Loucy (cell line): ENCODE data around the gene LIME1.

Source experiments
- H2AFZ ChIP-seq: fragments of 200-600 bp; sonication (generic); 2 replicates; pipeline ENCODE4 v1.6.0; 2016; ENCODE audit warnings: antibody characterized with exemption, mild to moderate bottlenecking, low read length, moderate library complexity
- H3F3A ChIP-seq: fragments of 200-600 bp; 2 replicates; pipeline ENCODE4 v1.6.0; 2016; ENCODE audit warnings: antibody characterized with exemption, low read depth, mild to moderate bottlenecking
- H3K27me3 ChIP-seq: fragments of 200-600 bp; sonication (generic); 2 replicates; pipeline ENCODE4 v1.6.1; 2014; ENCODE audit warnings: low read length, mild to moderate bottlenecking; ENCODE audit not compliant: insufficient read depth, poor library complexity, severe bottlenecking
- H3K36me3 ChIP-seq: fragments of 200-600 bp; sonication (generic); 2 replicates; pipeline ENCODE4 v1.6.1; 2016; ENCODE audit warnings: low read length; ENCODE audit not compliant: insufficient read depth
- H3K4me1 ChIP-seq: fragments of 200-600 bp; sonication (generic); 2 replicates; pipeline ENCODE4 v1.5.1; 2014; ENCODE audit warnings: low read length, mild to moderate bottlenecking; ENCODE audit not compliant: insufficient read depth, poor library complexity, severe bottlenecking
- H3K4me2 ChIP-seq: fragments of 200-600 bp; sonication (generic); 2 replicates; pipeline ENCODE4 v1.6.0; 2014; ENCODE audit warnings: antibody characterized with exemption, low read length, low read depth, mild to moderate bottlenecking; ENCODE audit not compliant: poor library complexity, severe bottlenecking
- H3K4me3 ChIP-seq: fragments of 200-600 bp; sonication (generic); 2 replicates; pipeline ENCODE4 v1.5.1; 2014; ENCODE audit warnings: low read length, mild to moderate bottlenecking, mixed read lengths; ENCODE audit not compliant: poor library complexity, severe bottlenecking
- H3K79me2 ChIP-seq: fragments of 200-600 bp; sonication (generic); 2 replicates; pipeline ENCODE4 v1.6.1; 2014; ENCODE audit warnings: low read length; ENCODE audit not compliant: insufficient read depth
- H3K9ac ChIP-seq: fragments of 200-600 bp; sonication (generic); 2 replicates; pipeline ENCODE4 v1.6.0; 2014; ENCODE audit warnings: mild to moderate bottlenecking, low read depth, low read length, moderate library complexity; ENCODE audit not compliant: poor library complexity, severe bottlenecking
- H3K9me2 ChIP-seq: fragments of 200-600 bp; sonication (generic); replicated peaks from 2 replicates; pipeline ENCODE4 v1.6.1; 2016; ENCODE audit warnings: low read depth, low read length, mixed read lengths
- H3K9me3 ChIP-seq: fragments of 200-600 bp; sonication (generic); 2 replicates; pipeline ENCODE4 v1.6.1; 2014; ENCODE audit warnings: mild to moderate bottlenecking, antibody characterized with exemption, low read length, low read depth; ENCODE audit not compliant: insufficient read depth
- H4K20me1 ChIP-seq: fragments of 200-600 bp; sonication (generic); 2 replicates; pipeline ENCODE4 v1.6.0; 2014; ENCODE audit warnings: antibody characterized with exemption, low read length, mild to moderate bottlenecking; ENCODE audit not compliant: insufficient read depth, poor library complexity, severe bottlenecking
- CTCF ChIP-seq: fragments of 200-600 bp; sonication (generic); conservative IDR thresholded peaks from 2 replicates; pipeline ENCODE4 v1.5.1; 2014; ENCODE audit warnings: mild to moderate bottlenecking, antibody characterized with exemption, low read length
- EZH2phosphoT487 ChIP-seq: fragments of 200-600 bp; IDR thresholded peaks from 2 replicates; pipeline ENCODE4 v1.6.1; 2018; ENCODE audit warnings: antibody characterized with exemption, mild to moderate bottlenecking, moderate library complexity, borderline replicate concordance

LIME1 gene

GRCh38 chr20:63693733-63694583 is 42.5 kb upstream of the LIME1 start:
- Histone ChIP-seq H4K20me1 (no peaks in the 10 kb centered on the region), H3K4me2 (no peak overlapping the region), H3K9me2 (no peaks in the 10 kb centered on the region), H3K4me3 (no peak overlapping the region), H3K9me3 (no peaks in the 10 kb centered on the region), H3K27me3 (no peaks in the 10 kb centered on the region), H3K36me3 (no peaks in the 10 kb centered on the region), H3F3A (no peaks in the 10 kb centered on the region), H3K9ac (no peak overlapping the region), H3K4me1 (no peaks in the 10 kb centered on the region), H3K79me2 (no peaks in the 10 kb centered on the region), H2AFZ (no peak overlapping the region)
- no peak for TF ChIP-seq EZH2phosphoT487
- no peak for TF ChIP-seq CTCF

- H3K4me1 ChIP-seq = no peaks in the 10 kb centered on the region
- H3K9me2 ChIP-seq = no peaks in the 10 kb centered on the region
- no peak overlapping the region for H3K4me3 ChIP-seq
- no peak overlapping the region for H3K4me2 ChIP-seq
- no peak overlapping the region for H3K9ac ChIP-seq
- no peak overlapping the region for H2AFZ ChIP-seq
- no peaks in the 10 kb centered on the region for H3K36me3 ChIP-seq
- H3K9me3 ChIP-seq = no peaks in the 10 kb centered on the region
- no peaks in the 10 kb centered on the region for H4K20me1 ChIP-seq
- no peak for TF ChIP-seq CTCF
- no peak for TF ChIP-seq EZH2phosphoT487
- no peaks in the 10 kb centered on the region for H3F3A ChIP-seq
- H3K27me3 ChIP-seq = no peaks in the 10 kb centered on the region
- no peaks in the 10 kb centered on the region for H3K79me2 ChIP-seq
These were observed 41.7 kb upstream of the LIME1 start for GRCh38 chr20:63694584-63695423.

- H3K4me2 ChIP-seq = peak overlapping the region; percentile 34
- H3K9me3 ChIP-seq = no peaks in the 10 kb centered on the region
- no peak overlapping the region for H2AFZ ChIP-seq
- no peaks in the 10 kb centered on the region for H3K9me2 ChIP-seq
- no peak overlapping the region for H3K9ac ChIP-seq
- H3K4me3 ChIP-seq = no peak overlapping the region
- H3K27me3 ChIP-seq = no peaks in the 10 kb centered on the region
- TF ChIP-seq EZH2phosphoT487 = no peak
- TF ChIP-seq CTCF = no peak
- H4K20me1 ChIP-seq = no peaks in the 10 kb centered on the region
- no peaks in the 10 kb centered on the region for H3K4me1 ChIP-seq
- no peaks in the 10 kb centered on the region for H3K79me2 ChIP-seq
- H3K36me3 ChIP-seq = no peaks in the 10 kb centered on the region
- H3F3A ChIP-seq = no peaks in the 10 kb centered on the region
These were observed 40.8 kb upstream of the LIME1 start for GRCh38 chr20:63695424-63696305.
